HepG2 (cell line): ENCODE results near the gene CORO7. TPM values are rescaled to one million over a fixed set of nuclear protein-coding genes. Genes with fewer than 3 reads are reported as not detected.

ENCODE experiments used
- AGO1 ChIP-seq: fragments of 200-400 bp; formaldehyde crosslinking; IDR thresholded peaks from 2 replicates; pipeline ENCODE4 v1.6.1; 2017; ENCODE audit warnings: mild to moderate bottlenecking, low read depth, low read length, moderate library complexity; ENCODE audit not compliant: poor library complexity, severe bottlenecking
- EP300 ChIP-seq, 3 experiments: sonication (generic) in 1 of 3; formaldehyde crosslinking in 1 of 3; IDR thresholded peaks; 2 replicates each; pipeline versions ENCODE4 v1.5.1 to v1.6.1; 2011 to 2020; ENCODE audit warnings: low read depth in 2 of 3, low read length in 2 of 3, borderline replicate concordance in 1 of 3, improper control_type of control experiment in 1 of 3, mild to moderate bottlenecking in 1 of 3, missing genetic modification reagents in 1 of 3, moderate library complexity in 1 of 3
- FOXA3 ChIP-seq: IDR thresholded peaks from 2 replicates; pipeline ENCODE4 v1.6.1; 2016; ENCODE audit warnings: missing genetic modification reagents, missing compliant biosample characterization
- FOXP1 ChIP-seq, 2 experiments: fragments of 450-650 bp in 1 of 2; IDR thresholded peaks; 2 replicates each; pipeline ENCODE4 v1.6.1; 2017 to 2018; ENCODE audit warnings: antibody characterized with exemption in 1 of 2
- GATAD2A ChIP-seq: IDR thresholded peaks from 2 replicates; pipeline ENCODE4 v1.6.1; 2016
- GMEB1 ChIP-seq: sonication (generic); formaldehyde crosslinking; IDR thresholded peaks from 2 replicates; pipeline ENCODE4 v1.5.1; 2020; ENCODE audit warnings: missing genetic modification reagents, mild to moderate bottlenecking, borderline replicate concordance
- HNRNPL ChIP-seq: fragments of 200-400 bp; formaldehyde crosslinking; IDR thresholded peaks from 2 replicates; pipeline ENCODE4 v1.6.1; 2017; ENCODE audit warnings: mild to moderate bottlenecking, low read depth, low read length
- KLF15 ChIP-seq: sonication (generic); formaldehyde crosslinking; IDR thresholded peaks from 2 replicates; pipeline ENCODE4 v1.8.1; 2023; ENCODE audit warnings: borderline replicate concordance, mild to moderate bottlenecking, inconsistent platforms, missing genetic modification reagents, mixed read lengths
- MTERF4 ChIP-seq: sonication (generic); formaldehyde crosslinking; IDR thresholded peaks from 2 replicates; pipeline ENCODE4 v1.8.0; 2023; ENCODE audit warnings: mild to moderate bottlenecking, missing genetic modification reagents
- MTF2 ChIP-seq: sonication (generic); formaldehyde crosslinking; IDR thresholded peaks from 2 replicates; pipeline ENCODE4 v1.5.0; 2020; ENCODE audit warnings: missing genetic modification reagents, borderline replicate concordance
- MXI1 ChIP-seq: IDR thresholded peaks from 3 replicates; pipeline ENCODE4 v1.6.1; 2012; ENCODE audit warnings: low read depth, low read length, inconsistent platforms, borderline replicate concordance
- PRDM10 ChIP-seq: sonication (generic); formaldehyde crosslinking; IDR thresholded peaks from 2 replicates; pipeline ENCODE4 v1.4.0; 2020; ENCODE audit warnings: low read depth, missing genetic modification reagents
- SOX6 ChIP-seq, 2 experiments: fragments of 450-650 bp in 1 of 2; sonication (generic) in 1 of 2; formaldehyde crosslinking in 1 of 2; IDR thresholded peaks; 2 replicates each; pipeline versions ENCODE4 v1.4.0 to v1.6.1; 2017 to 2020; ENCODE audit warnings: antibody characterized with exemption in 1 of 2, mild to moderate bottlenecking in 1 of 2, missing genetic modification reagents in 1 of 2
- SPEN ChIP-seq: sonication (generic); formaldehyde crosslinking; IDR thresholded peaks from 2 replicates; pipeline ENCODE4 v1.5.1; 2020; ENCODE audit warnings: low read depth, mild to moderate bottlenecking, missing genetic modification reagents
- TBP ChIP-seq: sonication (generic); formaldehyde crosslinking; IDR thresholded peaks from 2 replicates; pipeline ENCODE4 v1.5.0; 2020; ENCODE audit warnings: missing genetic modification reagents
- THAP7 ChIP-seq: sonication (generic); formaldehyde crosslinking; IDR thresholded peaks from 2 replicates; pipeline ENCODE4 v1.8.1; 2023; ENCODE audit warnings: mild to moderate bottlenecking, missing genetic modification reagents
- ZKSCAN8 ChIP-seq: IDR thresholded peaks from 2 replicates; pipeline ENCODE4 v1.6.1; 2016; ENCODE audit warnings: borderline replicate concordance, missing genetic modification reagents, missing compliant biosample characterization
- ZNF235 ChIP-seq: sonication (generic); formaldehyde crosslinking; IDR thresholded peaks from 2 replicates; pipeline ENCODE4 v1.8.1; 2023; ENCODE audit warnings: mild to moderate bottlenecking, missing genetic modification reagents, borderline replicate concordance
- ZNF737 ChIP-seq: sonication (generic); formaldehyde crosslinking; IDR thresholded peaks from 2 replicates; pipeline ENCODE4 v1.5.0; 2020; ENCODE audit warnings: missing genetic modification reagents, mild to moderate bottlenecking, borderline replicate concordance
- ZNF878 ChIP-seq: sonication (generic); formaldehyde crosslinking; IDR thresholded peaks from 2 replicates; pipeline ENCODE4 v1.8.1; 2023; ENCODE audit warnings: mild to moderate bottlenecking, missing genetic modification reagents, moderate library complexity
- polyA plus RNA-seq, 8 experiments: library from polyadenylated mRNA; depleted of rRNA in 3 of 8; stranded (reverse) in 7 of 8; unstranded in 1 of 8; fragments of >200 nt; fragmentation: Illumina TruSeq in 4 of 8; extraction: Trizol in 4 of 8; gene quantifications; 2 replicates each; pipeline versions ENCODE4 v1.2.1 to v1.2.3, GENCODE V29; 2011 to 2016; ENCODE audit warnings: low read depth in 4 of 8, missing spikeins in 1 of 8, mixed read lengths in 1 of 8; ENCODE audit not compliant: insufficient read depth in 1 of 8
- total RNA-seq, 5 experiments: library from RNA; depleted of rRNA; stranded (reverse); fragments of >200 nt; fragmentation: Illumina TruSeq; extraction: Trizol; gene quantifications; 2 replicates each; pipeline ENCODE4 v1.2.3, GENCODE V29; 2016; ENCODE audit warnings: low read depth in 1 of 5

Gene CORO7
- total and polyA plus RNA-seq, 2 of the 13 experiments (the other 11 are each of a cell fraction or from before 2014, with no cell fraction given), result 9.9 to 14.3 TPM

- TF ChIP-seq MTF2 (0 out of 2 replicates have a peak, but pooled peaks have one; percentile 29), MTERF4 (CRISPR knock-in tag) (peak; percentile 82; the same call in 1 of the 2 replicates), FOXA3 (CRISPR knock-in tag) (peak; percentile 51), MXI1 (peak; percentile 69; the same call in 1 of the 3 replicates), TBP (CRISPR knock-in tag) (no peak), THAP7 (CRISPR knock-in tag) (no peak), GMEB1 (CRISPR knock-in tag) (0 out of 2 replicates have a peak, but pooled peaks have one; percentile 2), FOXP1 (IDR thresholded peaks at IDR 0.05) (no peak), FOXP1 (CRISPR knock-in tag; IDR thresholded peaks at IDR 0.05) (peak; percentile 47), SOX6 (IDR thresholded peaks at IDR 0.05) (no peak), SOX6 (CRISPR knock-in tag; IDR thresholded peaks at IDR 0.05) (peak; percentile 50; the same call in 1 of the 2 replicates), AGO1 (no peak), GATAD2A (CRISPR knock-in tag) (0 out of 2 replicates have a peak, but pooled peaks have one; percentile 30), ZNF235 (CRISPR knock-in tag) (no peak), PRDM10 (CRISPR knock-in tag) (0 out of 2 replicates have a peak, but pooled peaks have one; percentile 21), HNRNPL (no peak), SPEN (0 out of 2 replicates have a peak, but pooled peaks have one; percentile 12), KLF15 (CRISPR knock-in tag) (no peak), ZKSCAN8 (CRISPR knock-in tag) (no peak), EP300 (IDR thresholded peaks at IDR 0.05; ENCODE audit: low read depth in 2 of 2, low read length in 2 of 2) (no peak), EP300 (CRISPR knock-in tag; IDR thresholded peaks at IDR 0.05; ENCODE audit: borderline replicate concordance) (no peak), ZNF878 (CRISPR knock-in tag) (0 out of 2 replicates have a peak, but pooled peaks have one; percentile 46), ZNF737 (CRISPR knock-in tag) (no peak)
Measured at GRCh38 chr16:4344983-4345835, 71.2 kb downstream of the CORO7 start (continued).
